GM18951 (cell line): ENCODE results near the gene ABCC8.

Experiments
- POLR2A ChIP-seq: IDR thresholded peaks from 4 replicates; pipeline ENCODE4 v1.6.1; 2011; ENCODE audit warnings: mild to moderate bottlenecking; ENCODE audit not compliant: insufficient read length, insufficient read depth; ENCODE audit errors: extremely low read depth
- in situ Hi-C: fragments of 300-500 bp; cut with MboI; formaldehyde crosslinking; loops from one replicate; pipeline ENCODE4 v1.12.0; 2022; ENCODE audit warnings: low sequenced_read_pairs, mixed read lengths, inconsistent platforms; ENCODE audit not compliant: unreplicated experiment

ABCC8 gene

GRCh38 chr11:17476317-17477083 is at the start of gene ABCC8:
TSS of gene ABCC8 (minus strand) at chr11:17476845. CDS start at chr11:17476776, 69 bp downstream.
- no peak for TF ChIP-seq POLR2A
- in situ Hi-C loops: no loop called here

DNA sequence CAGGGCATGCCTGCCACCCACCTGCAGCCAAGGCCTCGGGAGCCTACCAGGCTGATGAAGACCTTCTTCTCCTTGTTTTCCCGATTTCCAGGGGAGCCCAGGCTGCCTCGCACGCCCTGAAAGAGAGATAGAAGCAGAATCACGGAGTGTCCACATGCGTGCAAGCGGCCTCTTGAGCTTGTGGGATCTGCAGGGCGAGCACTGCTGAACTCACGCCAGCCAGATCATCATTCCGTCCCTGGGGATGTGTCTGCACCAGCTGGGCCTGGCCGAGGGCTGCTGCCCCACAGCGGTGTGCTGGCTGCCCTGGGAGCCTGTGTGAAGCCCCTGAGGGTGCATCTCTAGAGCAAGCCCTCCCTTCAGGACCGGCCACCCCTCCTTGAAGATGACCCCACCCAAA is 49.7 kb upstream of the ABCC8 start:
- in situ Hi-C loops: no loop called here
- no peak for TF ChIP-seq POLR2A

- TF ChIP-seq POLR2A: no peak
- in situ Hi-C loops: no loop called here
Measured at GRCh38 chr11:17525570-17525969, 48.9 kb upstream of the ABCC8 start.

- TF ChIP-seq POLR2A: no peak
- in situ Hi-C loops: loop anchor here (25.0 kb wide), 1 partner anchor 287 kb away; no protein-coding TSS in a partner anchor
Measured at GRCh38 chr11:17524221-17524620, 47.6 kb upstream of the ABCC8 start.

DNA sequence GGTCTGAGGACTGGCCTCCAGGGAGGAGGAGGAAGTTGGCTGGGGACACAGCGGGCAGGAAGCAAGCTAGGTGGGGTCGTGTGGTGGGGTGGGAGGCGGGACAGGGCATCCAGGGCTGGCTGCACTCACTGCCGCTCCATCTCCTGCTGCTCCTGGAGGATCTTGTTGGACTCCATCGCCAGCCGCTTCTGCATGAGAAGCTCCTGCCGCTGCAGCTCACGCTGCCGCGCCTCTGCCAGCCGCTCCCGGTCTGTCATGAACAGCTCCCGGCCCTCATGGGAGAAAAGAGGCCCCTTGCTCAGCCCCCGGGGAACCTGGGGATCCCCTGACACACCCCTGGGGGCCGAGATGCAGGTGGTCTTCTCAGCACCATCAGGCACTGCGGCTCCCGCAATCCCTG is 46.0 kb upstream of the ABCC8 start:
- no peak for TF ChIP-seq POLR2A
- in situ Hi-C loops: loop anchor here (25.0 kb wide), 1 partner anchor 285 kb away; no protein-coding TSS in a partner anchor

- no peak for TF ChIP-seq POLR2A
- in situ Hi-C loops: loop anchor here (25.0 kb wide), 1 partner anchor 284 kb away; no protein-coding TSS in a partner anchor
Measured at GRCh38 chr11:17521106-17521900, 44.7 kb upstream of the ABCC8 start.

DNA sequence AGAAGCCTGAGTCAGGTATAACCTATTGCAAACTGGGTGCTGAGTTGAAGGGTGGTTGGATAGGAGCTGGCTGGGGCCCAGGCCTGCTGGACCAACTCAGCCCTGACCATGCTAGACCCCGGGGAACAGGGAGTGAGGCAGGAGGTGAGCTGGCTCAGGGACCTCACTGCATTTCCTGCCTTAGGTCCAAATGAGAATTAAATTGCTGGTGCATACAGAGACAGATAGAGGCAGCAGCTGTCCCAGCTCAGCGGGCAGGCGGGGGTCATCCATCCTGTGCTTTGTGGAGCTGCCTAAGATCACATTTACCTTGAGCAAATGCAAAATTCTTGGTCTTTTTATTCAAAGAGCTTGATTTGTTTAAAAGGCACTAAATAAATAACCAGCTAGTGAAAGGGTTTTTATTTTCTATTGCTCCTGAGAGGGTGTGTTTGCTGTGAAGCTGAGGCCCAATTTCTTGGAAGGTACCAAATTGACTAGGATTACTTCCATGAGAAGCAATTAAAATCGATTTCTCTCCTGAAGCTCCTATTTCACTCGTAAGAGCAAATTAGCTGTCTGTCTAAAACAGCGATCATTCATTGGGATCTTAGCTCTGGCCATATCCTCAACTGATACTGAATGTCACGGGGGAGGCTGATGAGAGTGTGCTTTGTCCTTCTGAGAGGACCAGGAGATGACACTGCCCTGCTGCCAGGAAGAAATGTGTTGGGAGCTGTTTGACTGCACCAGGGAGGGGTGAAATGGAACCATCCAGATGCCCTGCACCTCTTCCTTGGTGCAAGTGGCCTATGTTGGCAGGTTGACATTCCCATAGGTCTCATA is 42.6 kb upstream of the ABCC8 start:
- in situ Hi-C loops: loop anchor here (10.0 to 25.0 kb wide), 2 partner anchors 124 to 282 kb away; no protein-coding TSS in a partner anchor
- no peak for TF ChIP-seq POLR2A

- no peak for TF ChIP-seq POLR2A
- in situ Hi-C loops: loop anchor here (10.0 to 25.0 kb wide), 2 partner anchors 124 to 281 kb away; no protein-coding TSS in a partner anchor
Measured at GRCh38 chr11:17518366-17518765, 41.7 kb upstream of the ABCC8 start.

GRCh38 chr11:17517186-17517585 is 40.5 kb upstream of the ABCC8 start:
- TF ChIP-seq POLR2A: no peak
- in situ Hi-C loops: loop anchor here (10.0 to 25.0 kb wide), 2 partner anchors 122 to 280 kb away; no protein-coding TSS in a partner anchor

- TF ChIP-seq POLR2A: no peak
- in situ Hi-C loops: loop anchor here (10.0 to 25.0 kb wide), 2 partner anchors 122 to 279 kb away; no protein-coding TSS in a partner anchor
Measured at GRCh38 chr11:17516551-17517150, 40.0 kb upstream of the ABCC8 start.

GRCh38 chr11:17515443-17516176 is 39.0 kb upstream of the ABCC8 start:
- in situ Hi-C loops: loop anchor here (10.0 to 25.0 kb wide), 2 partner anchors 121 to 278 kb away; no protein-coding TSS in a partner anchor
- TF ChIP-seq POLR2A: no peak
